Testis (tissue), 3 donors: ENCODE results near the gene PLPPR1. TPM values are rescaled to one million over a fixed set of nuclear protein-coding genes. Genes with fewer than 3 reads are reported as not detected.

Experiments
- DNase-seq: peaks from one replicate; pipeline ENCODE4 v3.0.0-alpha.2; 2019
- H3K27ac ChIP-seq, 2 donors: fragments of 200-600 bp; sonication (generic); one replicate each; pipeline ENCODE4 v1.5.1; 2019
- H3K27me3 ChIP-seq: fragments of 200-600 bp; sonication (generic); one replicate; pipeline ENCODE4 v1.5.1; 2019
- H3K36me3 ChIP-seq: fragments of 200-600 bp; sonication (generic); one replicate; pipeline ENCODE4 v1.5.1; 2017; ENCODE audit warnings: low read depth; ENCODE audit errors: missing control alignments
- H3K4me1 ChIP-seq: fragments of 200-600 bp; sonication (generic); one replicate; pipeline ENCODE4 v1.5.1; 2019
- H3K4me3 ChIP-seq, 2 donors: fragments of 200-600 bp; sonication (generic); one replicate each; pipeline ENCODE4 v1.5.1; 2017 to 2019
- H3K9me3 ChIP-seq: fragments of 200-600 bp; sonication (generic); one replicate; pipeline ENCODE4 v1.5.1; 2017
- CTCF ChIP-seq, 3 experiments: fragments of 450-650 bp in 2 of 3; fragments of 200-600 bp in 1 of 3; sonication (generic) in 1 of 3; IDR thresholded peaks; one replicate each; pipeline ENCODE4 v1.5.1; 2016 to 2019; ENCODE audit warnings: antibody characterized with exemption in 3 of 3, mild to moderate bottlenecking in 2 of 3, moderate library complexity in 1 of 3
- POLR2A ChIP-seq: fragments of 450-650 bp; IDR thresholded peaks from one replicate; pipeline ENCODE4 v1.6.1; 2017; ENCODE audit warnings: antibody characterized with exemption, mild to moderate bottlenecking, moderate library complexity
- WGBS, 2 donors: methylation state at CpG; one replicate each; pipeline ENCODE4 v1.1.5; 2018; 5-methylcytosine and 5-hydroxymethylcytosine counted together
- intact Hi-C: fragments of 100-400 bp; cut with DNase I; formaldehyde crosslinking; loops from one replicate; pipeline ENCODE4 v1.15.1; 2023; ENCODE audit warnings: low total_unique reads
- polyA plus RNA-seq: library from polyadenylated mRNA; stranded (reverse); fragments of 350-450 nt; fragmentation: Illumina TruSeq; extraction: RNeasy Lipid Tissue Mini Kit (QIAGEN cat#74804); gene quantifications from one replicate; pipeline ENCODE4 v1.2.3, GENCODE V29; 2014; ENCODE audit warnings: low read depth, low replicate concordance; ENCODE audit not compliant: insufficient read depth
- total RNA-seq, 2 donors: library from RNA; depleted of rRNA; stranded (reverse); fragments of >200 nt; gene quantifications; one replicate each; pipeline ENCODE4 v1.2.3, GENCODE V29; 2016

The PLPPR1 gene
- total and polyA plus RNA-seq, 3 donors from 2014 or later: 1.2 to 2.9 (median 2.5) TPM

GRCh38 chr9:101254733-101255433 is 226.4 kb downstream of the PLPPR1 start:
- no peaks in the 10 kb centered on the region for H3K9me3 ChIP-seq
- 74 to 89% methylated on average over 1 of the region's 1 CpG for WGBS, 2 donors
- intact Hi-C loops: no loop called here
- no peak overlapping the region for H3K4me3 ChIP-seq
- H3K27ac ChIP-seq: no peak overlapping the region
- no peaks in the 10 kb centered on the region for H3K4me1 ChIP-seq
- DNase-seq: no peak
- TF ChIP-seq CTCF (IDR thresholded peaks at IDR 0.05): no peak
- no peak for TF ChIP-seq POLR2A
- H3K36me3 ChIP-seq: no peaks in the 10 kb centered on the region
- H3K27me3 ChIP-seq: no peaks in the 10 kb centered on the region

- Histone ChIP-seq H3K27me3 (no peaks in the 10 kb centered on the region), H3K9me3 (no peaks in the 10 kb centered on the region), H3K4me1 (no peaks in the 10 kb centered on the region), H3K36me3 (no peaks in the 10 kb centered on the region), H3K27ac (no peak overlapping the region), H3K4me3 (no peak overlapping the region)
- DNase-seq: no peak
- TF ChIP-seq POLR2A (no peak), CTCF (IDR thresholded peaks at IDR 0.05) (no peak)
- intact Hi-C loops: no loop called here
These were observed 236.2 kb downstream of the PLPPR1 start for GRCh38 chr9:101264727-101265126.

GRCh38 chr9:101265261-101265660 is 236.7 kb downstream of the PLPPR1 start:
- no peak for DNase-seq
- TF ChIP-seq POLR2A: no peak
- no peak for TF ChIP-seq CTCF (IDR thresholded peaks at IDR 0.05)

GRCh38 chr9:101268426-101268825 is 239.9 kb downstream of the PLPPR1 start:
- no peak overlapping the region for H3K4me3 ChIP-seq
- WGBS, 2 donors: 75 to 84% methylated on average over 1 of the region's 1 CpG
- TF ChIP-seq POLR2A (no peak), CTCF (IDR thresholded peaks at IDR 0.05) (no peak)
- no peak overlapping the region for H3K27ac ChIP-seq
- H3K9me3 ChIP-seq: no peaks in the 10 kb centered on the region
- intact Hi-C loops: no loop called here
- DNase-seq: no peak
- no peaks in the 10 kb centered on the region for H3K27me3 ChIP-seq
- no peaks in the 10 kb centered on the region for H3K4me1 ChIP-seq
- no peaks in the 10 kb centered on the region for H3K36me3 ChIP-seq

More at GRCh38 chr9:101265261-101265660, 236.7 kb downstream of the PLPPR1 start:
- Histone ChIP-seq H3K9me3 (no peaks in the 10 kb centered on the region), H3K4me1 (no peaks in the 10 kb centered on the region), H3K27me3 (no peaks in the 10 kb centered on the region), H3K4me3 (no peak overlapping the region), H3K27ac (no peak overlapping the region), H3K36me3 (no peaks in the 10 kb centered on the region)
- intact Hi-C loops: no loop called here
